Loucy (cell line): Measurements from ENCODE around the gene KLF13.

Experiments
- CTCF ChIP-seq: fragments of 200-600 bp; sonication (generic); conservative IDR thresholded peaks from 2 replicates; pipeline ENCODE4 v1.5.1; 2014; ENCODE audit warnings: mild to moderate bottlenecking, antibody characterized with exemption, low read length
- EZH2phosphoT487 ChIP-seq: fragments of 200-600 bp; IDR thresholded peaks from 2 replicates; pipeline ENCODE4 v1.6.1; 2018; ENCODE audit warnings: antibody characterized with exemption, mild to moderate bottlenecking, moderate library complexity, borderline replicate concordance

GRCh38 chr15:31364301-31365031, 37.8 kb downstream of the KLF13 start:
- no peak for TF ChIP-seq CTCF
- TF ChIP-seq EZH2phosphoT487: no peak
